HG03342 (cell line): ENCODE results near the gene OVAAL.
"Not testable (repeated sequence)": the region's sequence is repeated elsewhere in the genome, so short reads cannot be mapped to it uniquely, and the experiment has no call there.

Experiments
- ATAC-seq: cut with Tn5 transposase; IDR thresholded peaks from one replicate; pipeline ENCODE4 v1.9.1; 2021; ENCODE audit warnings: mild to moderate bottlenecking, moderate library complexity; ENCODE audit not compliant: unreplicated experiment

OVAAL gene

DNA sequence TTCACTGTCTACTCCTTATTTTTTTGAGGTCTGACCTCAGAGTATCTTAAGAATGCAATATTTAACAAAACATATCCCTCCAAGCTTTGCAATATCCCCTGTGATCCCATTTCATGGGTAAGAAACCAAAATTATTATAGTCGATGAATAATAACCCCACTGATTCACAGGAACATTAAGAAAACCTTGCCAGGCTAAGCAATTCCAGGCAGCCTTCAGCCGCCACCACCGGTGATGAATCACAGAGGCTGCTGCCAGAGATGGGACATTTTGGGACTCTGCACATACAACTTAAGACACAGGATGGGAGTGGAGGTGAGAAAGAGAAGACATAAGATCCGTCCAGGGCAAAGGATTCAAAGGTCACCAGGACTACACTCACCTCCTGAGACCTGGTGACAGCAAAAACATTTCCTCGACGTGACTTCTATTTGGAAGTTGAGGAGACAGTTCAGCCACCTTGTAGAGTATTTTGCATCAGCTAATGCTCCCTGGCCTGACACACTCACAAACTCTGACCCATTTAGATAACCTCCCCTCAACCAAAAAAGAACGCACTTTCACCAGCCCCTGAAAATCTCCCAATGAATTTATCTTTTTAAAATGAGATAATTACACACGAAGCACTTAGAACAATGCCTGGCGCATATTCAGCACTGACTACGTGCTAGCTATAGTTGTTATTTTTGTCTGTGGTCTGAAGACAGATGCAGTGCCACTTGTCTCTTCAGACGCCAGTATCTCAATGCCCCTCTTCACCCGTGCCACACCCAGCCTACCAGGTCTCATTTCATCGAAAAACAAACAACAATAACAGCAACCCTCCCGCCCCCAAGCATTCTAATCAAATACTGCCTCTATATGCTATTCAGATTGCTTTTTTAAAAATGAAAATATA, 17.8 kb upstream of the OVAAL start:
- no peak for ATAC-seq

DNA sequence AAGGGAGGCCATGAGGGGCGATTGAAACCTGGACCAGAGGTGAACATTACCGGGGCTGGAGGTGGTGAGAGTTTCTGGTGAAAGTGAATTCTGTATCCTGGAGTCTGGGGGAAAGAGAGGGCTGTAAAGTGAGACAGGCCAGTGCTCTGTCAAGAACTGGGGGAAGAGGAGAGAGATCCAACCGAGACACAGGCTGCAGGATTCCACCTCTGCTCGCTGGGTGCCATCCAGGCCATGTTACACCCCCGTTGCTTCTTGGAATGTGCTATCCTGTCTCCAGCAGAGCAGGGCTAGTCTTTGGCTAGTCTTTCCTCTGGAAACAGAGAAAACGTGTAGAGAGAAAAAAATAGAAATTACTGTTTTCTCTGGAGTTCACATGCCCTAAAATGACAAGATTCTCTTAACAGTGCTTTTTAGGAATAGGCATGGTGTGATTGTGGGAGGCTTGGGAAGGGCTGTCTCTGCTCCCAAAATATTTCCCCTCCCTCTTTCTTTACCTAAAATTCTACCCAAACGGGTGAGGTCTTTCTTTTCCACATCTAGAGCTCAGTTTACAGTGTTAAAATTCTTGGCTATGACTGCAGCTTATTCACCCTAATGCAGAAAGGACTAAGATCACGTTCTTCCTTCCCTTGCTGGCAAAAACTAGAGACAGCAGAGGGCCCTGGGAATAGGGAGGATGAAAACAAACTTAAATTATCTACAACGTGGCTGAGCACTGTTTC, 16.5 kb upstream of the OVAAL start:
- no peak for ATAC-seq

DNA sequence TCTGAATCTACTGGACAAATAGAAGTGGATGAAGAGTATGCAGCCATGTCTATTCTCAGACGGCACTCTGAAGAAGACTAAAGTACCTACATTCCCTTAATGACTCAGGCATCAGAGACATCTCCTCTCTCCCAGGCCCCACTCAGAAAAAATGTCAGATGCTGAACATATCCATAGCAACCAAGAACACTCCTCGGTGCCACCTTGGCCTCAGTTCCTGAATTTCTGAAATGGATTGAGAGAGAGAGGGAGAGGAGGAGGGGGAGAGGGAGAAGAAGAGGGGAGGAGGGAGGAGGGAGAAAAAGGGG, 16.0 kb upstream of the OVAAL start:
- no peak for ATAC-seq

DNA sequence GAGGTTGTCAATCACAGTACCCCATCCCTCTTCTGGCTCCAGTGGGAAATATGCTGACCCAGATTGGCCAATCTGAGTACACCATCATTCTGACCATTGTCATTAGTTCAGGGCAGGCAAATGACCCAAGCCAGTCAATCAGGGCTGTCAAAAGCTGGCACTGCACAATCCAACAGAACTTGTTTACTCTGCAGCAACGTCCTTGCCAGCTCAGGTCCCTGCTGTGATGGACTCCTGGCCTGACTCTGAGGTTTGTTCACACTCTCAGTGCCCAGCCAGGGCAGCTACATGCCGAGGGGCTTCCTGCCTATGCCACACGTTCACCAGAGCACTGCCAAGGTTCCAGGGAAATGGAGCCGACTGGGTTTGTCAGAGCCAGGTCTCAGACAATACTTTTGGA, 14.7 kb upstream of the OVAAL start:
- no peak for ATAC-seq

DNA sequence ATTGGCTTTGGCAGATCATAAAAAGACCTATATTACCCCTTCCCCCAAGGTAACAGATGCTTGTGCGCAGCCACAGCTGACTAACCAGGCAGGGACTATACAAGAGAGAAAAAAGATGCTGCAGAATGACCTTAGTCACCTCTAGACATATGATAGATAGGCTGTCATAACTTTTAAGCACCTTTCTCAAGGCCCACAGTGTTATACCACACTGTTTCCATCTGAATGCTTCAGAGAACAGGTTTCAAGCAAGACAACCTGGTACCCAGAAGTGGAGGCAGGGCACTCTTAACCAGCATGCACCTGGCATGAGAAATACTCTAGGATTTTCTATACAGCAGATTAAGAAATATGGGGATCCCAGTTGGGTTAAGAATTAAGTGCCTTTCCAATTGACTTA, 12.8 kb upstream of the OVAAL start:
- ATAC-seq: no peak

DNA sequence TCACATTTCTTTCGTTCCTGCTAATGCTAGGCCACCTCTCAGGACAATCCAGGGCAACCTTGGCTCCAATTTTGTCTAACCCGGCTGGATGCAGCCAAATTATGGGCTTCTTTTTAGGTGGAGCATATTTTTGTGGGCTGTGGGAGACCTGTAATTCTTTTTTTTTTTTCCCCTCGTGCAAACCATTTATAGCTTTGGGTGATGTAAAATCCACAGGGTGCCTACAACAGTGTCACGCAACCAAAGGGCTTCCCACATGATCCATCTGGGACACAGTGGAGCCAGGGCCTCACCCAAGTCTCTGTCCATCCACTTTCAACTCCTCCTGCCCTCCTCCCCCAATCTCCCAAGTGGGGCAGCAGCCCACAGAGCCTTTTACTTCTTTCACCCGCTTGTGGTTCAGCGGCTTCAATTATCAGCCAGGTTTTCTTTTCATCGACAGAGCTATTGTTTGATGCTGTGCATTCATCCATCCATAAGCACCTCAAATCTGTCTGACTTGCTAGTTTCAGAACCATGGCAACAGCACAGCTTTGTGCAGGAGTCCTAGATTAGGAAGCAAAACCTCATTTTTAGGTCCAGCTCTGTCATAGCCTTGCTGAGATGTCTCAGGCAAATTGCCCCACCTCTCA, 10.0 kb upstream of the OVAAL start:
- no peak for ATAC-seq

DNA sequence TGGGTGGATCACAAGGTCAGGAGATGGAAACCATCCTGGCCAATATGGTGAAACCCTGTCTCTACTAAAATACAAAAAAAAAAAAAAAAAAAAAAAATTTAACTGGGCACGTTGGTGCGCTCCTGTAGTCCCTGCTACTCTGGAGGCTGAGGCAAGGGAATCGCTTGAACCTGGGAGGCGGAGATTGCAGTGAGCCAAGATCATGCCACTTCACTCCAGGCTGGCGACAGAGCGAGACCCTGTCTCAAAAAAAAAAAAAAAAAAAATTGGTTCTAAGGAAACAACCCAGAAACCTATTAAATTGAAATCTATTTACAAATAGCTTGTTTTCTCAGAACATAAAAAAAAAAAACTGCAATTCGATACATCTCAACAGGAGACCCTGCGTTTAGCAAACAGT, 9.0 kb upstream of the OVAAL start:
- not testable (repeated sequence) for ATAC-seq

DNA sequence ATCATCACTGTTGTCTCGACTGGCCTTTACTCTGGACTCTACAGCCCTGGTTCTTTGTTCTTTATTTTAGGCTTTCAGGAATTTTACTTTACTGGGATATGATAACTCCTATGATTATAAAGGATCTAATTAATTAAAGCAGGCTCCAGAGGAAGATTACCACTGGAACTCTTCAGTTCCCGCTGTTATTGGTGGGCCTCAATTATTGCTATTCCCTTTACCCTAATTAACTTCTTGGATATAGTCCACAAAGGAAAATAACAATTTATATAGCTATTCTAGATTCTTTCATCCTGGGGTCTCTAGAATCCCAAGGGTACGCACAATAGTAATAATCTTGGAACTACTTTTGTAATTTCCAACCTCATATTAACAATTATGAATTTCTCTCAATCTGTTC, 8.5 kb upstream of the OVAAL start:
- ATAC-seq: no peak

DNA sequence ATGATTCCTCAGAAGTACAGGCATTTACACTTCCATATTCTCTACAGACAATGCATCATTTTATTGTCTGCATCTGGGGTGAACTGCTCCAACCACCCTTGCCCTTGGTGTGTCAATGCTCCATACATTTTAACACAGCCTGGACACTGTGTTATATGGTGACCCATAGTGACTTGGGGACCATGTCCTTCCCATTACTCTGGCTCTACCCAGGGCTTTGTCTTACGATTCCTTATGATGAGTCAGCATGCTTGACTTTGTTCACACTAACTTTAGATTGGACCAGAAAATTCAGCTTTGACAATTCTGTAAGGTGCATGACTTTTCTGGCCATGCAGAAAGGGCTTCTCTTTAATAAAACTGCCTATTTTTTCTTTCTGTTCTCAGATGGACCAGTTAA, 6.8 kb upstream of the OVAAL start:
- ATAC-seq: no peak

DNA sequence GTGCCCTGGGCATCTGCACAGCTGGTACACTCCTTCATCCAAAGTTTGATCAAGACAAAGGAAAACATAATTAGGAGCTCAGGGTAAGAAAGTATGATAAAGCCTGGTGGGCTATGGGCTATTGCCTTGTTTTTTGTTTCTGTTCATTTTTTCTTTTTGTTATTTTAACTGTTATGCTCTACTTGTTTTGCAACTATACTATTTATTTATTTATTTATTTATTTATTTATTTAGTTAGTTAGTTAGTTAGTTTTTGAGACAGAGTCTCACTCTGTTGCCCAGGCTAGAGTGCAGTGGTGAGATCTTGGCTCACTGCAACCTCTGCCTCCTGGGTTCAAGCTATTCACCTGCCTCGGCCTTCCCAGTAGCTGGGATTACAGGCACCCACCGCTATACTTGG, 5.7 kb upstream of the OVAAL start:
- not testable (repeated sequence) for ATAC-seq

DNA sequence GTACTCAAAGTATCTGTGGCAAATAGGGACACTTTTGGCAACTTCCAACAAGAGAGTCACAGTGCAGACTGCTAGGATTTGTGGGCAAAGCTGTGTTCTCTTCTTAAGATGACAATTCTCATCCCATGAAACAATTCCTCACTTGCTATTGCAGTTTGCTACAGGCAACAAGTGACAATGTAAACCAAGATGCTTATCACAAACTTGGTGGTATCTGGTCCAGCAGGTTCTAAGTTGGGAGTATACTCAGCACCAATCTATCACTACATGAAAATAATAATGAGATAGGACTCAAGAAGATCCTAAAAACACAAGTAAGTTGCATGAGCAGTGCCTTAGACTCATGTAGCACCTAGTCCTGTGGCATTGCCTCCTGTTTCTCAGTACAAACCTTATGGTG, 3.4 kb upstream of the OVAAL start:
- no peak for ATAC-seq

DNA sequence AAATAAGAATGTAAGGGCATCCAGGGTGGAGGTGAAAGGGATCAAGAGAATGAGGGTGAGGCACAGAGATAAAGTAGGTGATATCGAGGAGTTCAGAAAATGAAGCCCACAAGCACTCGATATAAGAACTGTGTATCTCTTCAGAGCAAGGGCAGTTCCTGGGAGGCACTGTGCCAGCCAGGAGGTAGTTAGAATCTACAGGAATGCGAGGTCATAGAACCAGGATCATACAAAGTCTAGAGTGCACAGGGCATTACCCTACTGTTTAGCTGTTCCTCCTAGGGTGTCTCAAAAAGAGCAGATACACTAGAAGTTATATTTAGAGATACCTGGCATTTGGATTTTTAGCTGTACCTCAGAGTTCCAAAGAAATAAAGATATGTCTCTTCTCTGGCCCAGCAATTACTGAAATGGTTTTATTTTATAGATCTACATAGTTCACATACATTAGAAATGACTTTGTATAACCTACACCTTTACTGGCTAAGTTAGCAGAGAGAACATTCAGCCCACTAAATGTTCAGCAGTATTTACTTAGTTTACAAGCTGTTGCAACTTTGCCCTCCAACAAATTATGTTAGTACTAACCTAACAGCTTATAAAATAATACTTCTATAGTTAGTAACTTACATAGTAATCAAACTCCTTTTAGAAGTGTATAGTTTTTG, 1.6 kb downstream of the OVAAL start:
- no peak for ATAC-seq

DNA sequence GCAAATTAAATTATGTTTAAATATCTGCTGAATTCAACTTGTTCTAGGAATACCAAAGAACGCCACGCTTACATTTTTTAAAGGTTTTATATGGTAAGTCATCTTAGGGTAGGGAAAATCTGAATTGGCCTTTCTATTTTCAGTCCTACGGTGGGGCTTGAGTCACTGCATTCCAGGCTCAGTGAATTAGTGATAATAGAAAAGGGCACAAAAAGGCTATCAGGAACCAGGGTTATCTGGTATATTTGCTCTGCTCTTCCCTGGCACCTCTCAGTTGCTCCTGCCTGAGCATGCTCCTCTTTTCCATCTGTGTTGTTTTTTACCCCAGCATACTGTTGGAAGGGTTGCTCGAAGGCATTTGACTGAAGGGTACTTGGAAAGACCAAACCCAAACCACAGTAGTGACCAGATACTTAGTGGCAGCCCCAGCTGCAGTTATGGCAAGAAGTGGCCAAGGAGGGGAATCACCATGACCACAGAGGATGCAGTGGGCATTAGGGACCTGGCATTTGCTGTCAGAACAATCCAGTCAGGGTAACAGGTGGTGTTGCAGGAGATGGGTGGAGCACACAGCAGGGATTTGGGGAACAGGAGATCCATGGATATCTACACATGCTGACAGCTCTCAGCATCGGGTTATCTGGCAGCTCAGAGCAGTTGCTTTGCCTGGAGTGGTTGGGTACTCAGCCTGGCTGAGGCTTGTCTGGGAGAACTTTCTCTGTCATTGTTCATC, 2.3 kb downstream of the OVAAL start:
- no peak for ATAC-seq

DNA sequence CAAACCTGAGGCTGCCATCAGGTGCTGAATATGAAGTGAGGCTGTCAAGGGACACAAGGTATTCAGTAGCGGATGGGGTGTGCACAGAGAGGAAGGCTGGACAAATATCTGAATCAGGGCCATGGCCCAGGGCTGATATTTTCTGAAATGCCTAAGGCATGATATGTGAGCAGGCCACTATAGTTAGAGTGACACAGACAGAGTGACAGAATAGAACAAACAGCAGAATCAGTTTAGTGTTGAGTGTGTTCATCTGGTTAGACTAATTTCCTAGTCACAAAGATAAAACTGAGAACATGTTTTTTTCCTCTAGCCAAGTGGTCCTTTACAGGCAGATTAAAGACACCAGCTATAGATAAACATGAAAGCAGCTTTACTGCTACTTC, 3.9 kb downstream of the OVAAL start:
- no peak for ATAC-seq

DNA sequence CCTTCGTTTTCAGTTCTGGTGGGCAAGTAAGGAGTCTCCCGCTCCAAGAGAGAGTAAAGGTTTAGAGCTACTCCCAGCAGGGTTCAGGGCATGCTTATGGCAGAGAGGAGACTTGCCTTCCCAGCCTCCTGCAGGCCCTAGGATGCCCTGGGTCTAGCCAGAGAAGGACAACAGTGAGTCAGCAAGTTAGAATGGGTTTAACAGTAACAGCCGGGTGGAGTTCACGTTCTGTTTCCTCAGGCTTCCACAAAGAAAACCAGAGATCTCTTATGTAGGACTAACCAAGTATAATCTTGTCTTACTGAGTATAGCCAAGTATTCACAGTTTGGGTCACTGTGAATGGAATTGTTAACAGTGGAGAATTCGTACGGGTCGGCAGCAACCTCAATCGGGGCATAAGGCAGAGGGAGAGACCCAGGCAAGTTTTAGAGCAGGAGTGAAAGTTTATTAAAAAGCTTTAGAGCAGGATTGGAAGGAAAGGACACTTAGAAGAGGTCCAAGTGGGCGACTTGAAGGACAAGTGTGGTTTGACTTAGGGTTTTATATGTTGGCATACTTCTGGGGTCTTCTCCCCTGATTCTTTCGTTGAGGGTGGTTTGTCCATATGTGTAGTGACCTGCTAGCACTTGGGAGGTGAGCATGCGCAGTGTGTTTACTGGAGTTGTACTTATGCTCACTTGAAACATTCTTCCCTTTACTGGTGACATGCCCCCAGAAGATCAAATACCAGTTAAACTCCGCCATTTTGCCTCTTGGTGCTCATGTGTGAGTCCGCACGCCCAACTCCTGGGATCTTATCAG, 4.5 kb downstream of the OVAAL start:
- ATAC-seq: no peak

DNA sequence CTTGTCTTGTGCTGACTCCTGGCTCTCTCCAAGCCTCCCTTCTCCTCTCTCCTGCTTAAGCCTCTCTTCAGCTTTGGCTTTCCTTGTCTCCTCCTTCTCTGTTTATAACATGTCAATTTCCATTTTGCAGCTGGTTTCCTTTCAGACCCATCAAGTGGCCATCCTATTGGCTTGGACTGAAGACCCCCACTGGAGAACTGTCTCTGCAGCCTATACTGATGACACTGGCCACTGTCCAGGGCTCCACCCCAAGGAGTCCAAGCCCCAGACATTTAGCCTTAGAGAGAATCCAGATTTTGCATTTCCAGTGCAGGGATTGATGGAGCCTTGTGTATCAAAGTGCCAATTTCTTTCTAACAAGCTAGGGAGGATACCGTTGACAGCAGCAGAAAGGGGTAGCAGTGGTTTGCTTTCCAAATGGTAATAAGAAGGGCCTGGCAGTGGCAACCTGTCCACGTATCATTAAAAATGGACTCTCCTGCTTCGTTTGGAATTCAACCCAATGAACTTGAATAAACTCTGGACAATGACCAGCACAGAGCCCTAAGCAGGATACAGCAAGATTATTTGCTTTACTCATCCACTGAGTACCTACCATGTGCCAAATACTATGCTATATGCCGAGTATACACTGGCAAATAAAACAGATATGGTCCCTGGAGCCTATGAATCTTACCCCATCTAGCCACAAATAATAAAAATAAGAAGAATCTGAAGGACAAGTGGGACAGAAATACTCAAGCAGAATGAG, 6.5 kb downstream of the OVAAL start:
- ATAC-seq: no peak

DNA sequence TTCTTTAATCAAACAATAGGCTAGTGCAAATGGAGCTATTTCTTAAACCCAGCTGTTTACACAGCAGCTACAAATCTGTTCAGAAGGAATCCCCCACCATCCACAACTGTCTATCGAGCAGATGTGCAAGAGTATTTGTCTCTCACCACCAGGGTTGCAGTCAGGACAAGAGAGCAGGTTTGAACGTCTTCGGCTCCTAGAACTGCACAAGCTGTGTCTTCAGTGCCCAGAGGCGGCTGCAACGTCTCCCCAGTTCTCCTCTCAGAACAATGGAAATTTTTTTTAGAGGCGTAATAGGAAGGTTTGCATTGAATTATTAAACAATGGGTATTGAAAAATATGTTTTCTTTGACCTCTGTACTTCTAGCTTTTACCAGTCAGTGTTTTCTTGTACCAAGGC, 7.3 kb downstream of the OVAAL start:
- no peak for ATAC-seq

DNA sequence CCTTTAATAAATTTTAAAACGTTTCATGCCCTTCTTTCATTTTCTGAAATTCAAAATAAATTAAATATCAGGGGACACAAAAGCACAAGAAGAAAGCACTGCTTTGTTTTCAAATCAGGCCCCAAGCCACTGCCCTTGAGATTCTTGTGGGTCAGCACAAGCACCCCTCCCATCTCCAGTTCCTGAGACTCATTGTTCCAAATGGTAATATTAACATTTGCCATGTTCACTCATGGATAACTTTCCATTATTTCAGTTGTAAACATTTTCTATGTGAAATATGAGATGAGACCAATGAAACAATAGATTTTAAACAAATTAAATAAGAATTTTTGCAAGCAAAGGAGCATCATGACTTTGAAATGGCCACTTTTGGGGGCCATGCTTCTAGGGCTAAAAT, 7.7 kb downstream of the OVAAL start:
- no peak for ATAC-seq

DNA sequence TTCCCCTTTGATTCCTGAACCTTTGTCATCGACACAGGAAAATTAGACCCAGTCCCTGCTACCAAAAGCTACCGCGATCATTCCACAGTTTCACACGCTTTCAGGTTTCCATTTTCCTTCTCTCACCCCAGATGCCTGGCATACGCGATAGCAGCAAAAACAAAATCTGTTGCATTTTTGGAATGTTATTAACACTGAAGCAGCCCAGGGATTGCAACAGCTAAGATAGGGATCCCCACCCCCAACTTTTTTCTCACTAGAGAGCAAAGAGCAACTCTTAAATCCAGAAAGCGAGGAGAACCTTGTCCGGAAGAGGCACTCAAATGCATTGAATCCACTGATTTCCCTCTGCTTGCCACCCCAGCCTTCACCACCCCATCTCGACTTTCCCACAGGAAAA, 8.9 kb downstream of the OVAAL start:
- ATAC-seq: no peak
